Measurements from ENCODE around the gene TMEM107.
A peak's percentile ranks its signal among the peaks of the same experiment; 100 is the strongest.

Gene TMEM107

DNA sequence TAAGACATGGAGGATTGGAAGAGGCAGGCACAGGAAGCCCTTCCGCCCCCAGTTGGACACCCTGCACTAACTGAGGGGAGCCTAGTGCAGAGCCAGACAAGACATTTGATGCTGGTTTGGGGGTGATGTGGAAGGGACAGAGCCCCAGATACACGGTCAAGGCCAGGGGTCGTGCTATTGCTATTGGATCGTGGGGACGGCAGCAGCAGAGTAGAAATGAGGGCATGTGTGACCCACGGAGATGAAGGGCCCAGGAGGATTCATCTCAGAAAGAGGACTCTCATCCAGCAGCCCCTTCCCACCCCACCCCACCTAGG, 11.4 kb downstream of the TMEM107 start:
- H3K4me1 ChIP-seq (ENCODE audit: control insufficient read depth in 1 of 2, insufficient read depth in 1 of 2, low read depth in 1 of 2, low read length in 1 of 2): peaks cover 42 to 46% of the 10 kb centered on the region in 2 experiments
- H3K27ac ChIP-seq: peak overlapping the region; percentile 95
- TF ChIP-seq, protein P1, sequence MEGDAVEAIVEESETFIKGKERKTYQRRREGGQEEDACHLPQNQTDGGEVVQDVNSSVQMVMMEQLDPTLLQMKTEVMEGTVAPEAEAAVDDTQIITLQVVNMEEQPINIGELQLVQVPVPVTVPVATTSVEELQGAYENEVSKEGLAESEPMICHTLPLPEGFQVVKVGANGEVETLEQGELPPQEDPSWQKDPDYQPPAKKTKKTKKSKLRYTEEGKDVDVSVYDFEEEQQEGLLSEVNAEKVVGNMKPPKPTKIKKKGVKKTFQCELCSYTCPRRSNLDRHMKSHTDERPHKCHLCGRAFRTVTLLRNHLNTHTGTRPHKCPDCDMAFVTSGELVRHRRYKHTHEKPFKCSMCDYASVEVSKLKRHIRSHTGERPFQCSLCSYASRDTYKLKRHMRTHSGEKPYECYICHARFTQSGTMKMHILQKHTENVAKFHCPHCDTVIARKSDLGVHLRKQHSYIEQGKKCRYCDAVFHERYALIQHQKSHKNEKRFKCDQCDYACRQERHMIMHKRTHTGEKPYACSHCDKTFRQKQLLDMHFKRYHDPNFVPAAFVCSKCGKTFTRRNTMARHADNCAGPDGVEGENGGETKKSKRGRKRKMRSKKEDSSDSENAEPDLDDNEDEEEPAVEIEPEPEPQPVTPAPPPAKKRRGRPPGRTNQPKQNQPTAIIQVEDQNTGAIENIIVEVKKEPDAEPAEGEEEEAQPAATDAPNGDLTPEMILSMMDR (IDR thresholded peaks at IDR 0.05): no peak
- no peaks in the 10 kb centered on the region for H3K9me3 ChIP-seq
- peaks cover 21% of the 10 kb centered on the region for H3K36me3 ChIP-seq
- H3K27me3 ChIP-seq: no peaks in the 10 kb centered on the region
- H3K4me3 ChIP-seq (ENCODE audit: low read depth in 1 of 2, low read length in 1 of 2): peak overlapping the region in 1 of 2 experiments; percentile 94

DNA sequence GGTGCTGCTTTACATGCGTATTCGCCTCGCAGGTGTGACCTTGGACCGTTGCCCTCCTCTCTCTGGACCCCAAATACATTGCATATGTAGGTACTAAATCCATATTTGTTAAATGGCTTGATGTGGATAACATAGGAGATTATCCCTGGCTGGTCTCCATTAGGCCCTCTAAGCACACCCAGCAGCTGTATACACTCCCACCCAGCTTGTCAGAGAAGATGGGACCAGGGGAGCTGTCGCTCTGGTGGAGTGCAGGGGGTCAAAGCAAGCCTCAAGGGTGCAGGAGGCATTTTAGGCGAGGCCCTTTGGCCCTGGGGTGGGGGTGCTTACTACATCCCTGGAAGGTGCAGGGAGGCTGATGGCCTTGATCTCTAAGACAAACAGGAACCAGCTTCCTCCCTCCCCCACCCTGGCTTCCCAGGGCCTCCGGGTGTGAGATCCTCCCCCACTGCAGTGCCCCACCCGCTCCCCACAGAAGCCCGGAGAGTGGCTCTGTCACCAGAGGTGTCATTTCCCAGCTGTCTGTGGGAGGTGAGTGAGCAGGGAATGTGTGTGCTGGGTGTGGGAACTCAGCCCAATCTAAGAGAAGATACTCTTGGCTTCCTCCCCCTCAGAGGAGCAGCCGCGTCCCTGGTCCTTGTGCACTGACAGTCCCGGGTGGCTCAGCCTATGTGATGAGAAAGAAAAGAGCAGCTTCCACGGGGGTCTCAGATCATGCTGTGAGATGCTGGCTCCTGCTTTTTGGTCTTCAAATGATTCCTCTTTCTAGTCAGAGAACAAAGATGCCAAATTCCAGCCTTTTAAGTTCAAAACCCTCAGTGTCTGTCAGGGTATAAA, 12.0 kb downstream of the TMEM107 start:
- Histone ChIP-seq H3K4me3 (ENCODE audit: low read depth in 1 of 2, low read length in 1 of 2) (peak overlapping the region; percentile 94 to 95), H3K27me3 (no peaks in the 10 kb centered on the region), H3K9me3 (no peaks in the 10 kb centered on the region), H3K36me3 (peaks cover 27% of the 10 kb centered on the region), H3K4me1 (ENCODE audit: control insufficient read depth in 1 of 2, insufficient read depth in 1 of 2, low read depth in 1 of 2, low read length in 1 of 2) (peaks cover 48 to 52% of the 10 kb centered on the region in 2 experiments), H3K27ac (peak overlapping the region; percentile 95)
- TF ChIP-seq, protein P1 (IDR thresholded peaks at IDR 0.05): no peak

DNA sequence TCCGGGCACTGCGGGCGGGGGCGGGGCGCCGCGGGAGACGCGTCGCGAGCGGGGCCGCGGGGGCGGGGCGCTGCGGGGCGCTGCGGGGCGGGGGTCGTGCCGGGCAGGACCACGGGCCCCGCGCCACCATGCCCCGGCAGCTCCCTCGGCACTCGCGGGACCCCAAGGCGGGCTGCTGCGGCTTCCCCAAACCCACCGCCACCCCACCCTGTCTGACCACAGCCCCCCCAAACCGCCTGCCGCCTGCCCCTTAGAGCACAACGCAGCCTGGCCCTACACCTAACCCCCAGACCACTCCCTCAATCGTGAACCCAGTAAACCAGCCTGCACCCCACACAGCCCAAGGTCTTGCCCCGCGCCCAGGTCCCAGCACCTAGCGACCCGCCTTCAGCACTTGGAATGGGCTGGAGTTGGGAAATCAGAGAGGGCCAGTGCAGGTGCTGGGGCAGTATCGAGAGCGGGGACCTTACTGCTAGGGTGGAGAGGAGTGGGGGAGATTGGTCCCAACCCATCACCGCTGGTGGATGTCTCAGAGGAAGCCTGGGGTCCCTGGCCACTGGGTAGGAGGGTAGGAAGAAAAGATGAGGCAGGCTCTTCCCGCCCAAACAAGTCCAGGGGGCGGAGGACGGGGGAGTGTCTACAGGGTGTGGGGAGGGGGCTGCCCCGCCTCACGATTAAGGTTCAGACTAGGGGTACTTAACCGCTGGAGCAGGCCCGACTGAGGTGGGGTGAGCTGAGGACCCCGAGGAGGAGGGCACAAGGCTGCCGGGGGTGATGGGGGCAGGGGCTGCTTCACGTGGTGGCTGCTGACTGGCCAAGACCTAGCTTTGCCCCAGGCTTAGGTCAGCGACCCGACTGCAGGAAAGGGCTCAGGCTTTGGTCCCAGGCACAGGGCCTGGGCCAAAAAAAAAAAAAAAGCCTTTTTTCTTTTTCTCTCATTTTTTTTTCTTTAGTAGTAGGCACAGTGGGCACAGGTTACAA, 12.9 kb downstream of the TMEM107 start:
- H3K27me3 ChIP-seq: no peaks in the 10 kb centered on the region
- H3K27ac ChIP-seq: peak overlapping the region; percentile 95
- H3K9me3 ChIP-seq: no peaks in the 10 kb centered on the region
- TF ChIP-seq, protein P1 (IDR thresholded peaks at IDR 0.05): no peak
- peak overlapping the region; percentile 94 to 95 for H3K4me3 ChIP-seq (ENCODE audit: low read depth in 1 of 2, low read length in 1 of 2)
- H3K36me3 ChIP-seq: peaks cover 33% of the 10 kb centered on the region
- peaks cover 57% of the 10 kb centered on the region in 2 experiments for H3K4me1 ChIP-seq (ENCODE audit: control insufficient read depth in 1 of 2, insufficient read depth in 1 of 2, low read depth in 1 of 2, low read length in 1 of 2)

DNA sequence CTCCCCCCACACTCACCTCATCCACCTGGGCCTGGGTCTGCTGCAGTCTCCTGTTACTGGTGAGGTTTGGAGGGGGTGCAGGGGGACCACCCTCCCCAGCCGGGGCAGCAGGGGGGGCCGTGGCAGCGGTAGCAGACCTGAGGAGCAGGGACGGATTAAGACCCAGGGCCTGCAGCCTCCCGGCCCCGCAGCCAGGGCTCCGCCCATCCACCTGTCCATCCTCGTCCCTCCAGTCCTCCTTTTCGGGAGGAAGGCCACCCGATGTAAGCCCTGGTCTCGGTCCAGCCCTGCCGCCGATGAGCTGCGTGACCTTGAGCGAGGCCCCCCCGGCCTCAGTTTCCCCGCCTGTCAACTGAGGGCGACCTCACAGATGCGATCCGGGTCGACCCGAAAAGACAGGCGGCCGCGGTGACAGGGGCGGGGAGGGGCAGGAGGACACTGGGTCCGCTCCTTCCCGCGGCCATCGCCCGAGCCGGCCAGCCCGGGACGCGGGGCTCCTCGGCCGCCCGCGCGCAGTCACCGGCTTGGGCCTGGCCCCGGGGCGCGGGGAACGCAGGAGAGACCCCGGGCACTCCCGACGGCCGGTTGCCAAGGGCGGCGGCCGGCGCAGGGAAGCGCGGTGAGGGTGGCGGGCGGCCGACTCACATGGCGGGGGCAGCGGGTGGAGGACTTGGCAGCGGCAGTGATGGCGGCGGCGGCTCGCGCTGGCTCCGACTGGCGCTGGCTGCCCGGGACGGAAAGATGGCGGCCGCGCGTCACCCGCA, 13.8 kb downstream of the TMEM107 start, which contains the start of gene VAMP2:
Gene VAMP2, minus strand, starts transcription at position 716 of the 764 bp plus-strand sequence. Its CDS starts 69 bp downstream, at position 647.
- peaks cover 58 to 59% of the 10 kb centered on the region in 2 experiments for H3K4me1 ChIP-seq (ENCODE audit: control insufficient read depth in 1 of 2, insufficient read depth in 1 of 2, low read depth in 1 of 2, low read length in 1 of 2)

More for the DNA sequence above, 13.8 kb downstream of the TMEM107 start, which contains the start of gene VAMP2:
- Histone ChIP-seq H3K4me3 (ENCODE audit: low read depth in 1 of 2, low read length in 1 of 2) (peak within 1 kb of the TSS; percentile 94 to 95), H3K27ac (peak within 1 kb of the TSS; percentile 95), H3K27me3 (no peaks in the 10 kb centered on the region), H3K9me3 (no peaks in the 10 kb centered on the region), H3K36me3 (peaks cover 33% of the 10 kb centered on the region)
- TF ChIP-seq, protein P1 (IDR thresholded peaks at IDR 0.05): no peak
